HL-60/S4 (cell line): ENCODE measurements around the gene TMEM63C.

Experiments
- in situ Hi-C: fragments of 300-500 bp; cut with MboI; formaldehyde crosslinking; loops from 2 replicates; pipeline ENCODE4 v1.14.3; 2022; ENCODE audit warnings: low sequenced_read_pairs

TMEM63C gene

GRCh38 chr14:77219591-77219990 is 38.0 kb downstream of the TMEM63C start:
- in situ Hi-C loops: no loop called here

GRCh38 chr14:77220246-77221017 is 38.8 kb downstream of the TMEM63C start:
- in situ Hi-C loops: no loop called here

- in situ Hi-C loops: no loop called here
Observed at GRCh38 chr14:77221241-77221871, 39.8 kb downstream of the TMEM63C start.

GRCh38 chr14:77222546-77223225 is 41.1 kb downstream of the TMEM63C start:
- in situ Hi-C loops: no loop called here

GRCh38 chr14:77224212-77224611 is 42.6 kb downstream of the TMEM63C start:
- in situ Hi-C loops: no loop called here

- in situ Hi-C loops: no loop called here
Observed at GRCh38 chr14:77225254-77225653, 43.7 kb downstream of the TMEM63C start.

- in situ Hi-C loops: no loop called here
Observed at GRCh38 chr14:77225892-77226557, 44.4 kb downstream of the TMEM63C start.

GRCh38 chr14:77228056-77228455 is 46.5 kb downstream of the TMEM63C start:
- in situ Hi-C loops: no loop called here

GRCh38 chr14:77230914-77231313 is 49.3 kb downstream of the TMEM63C start:
- in situ Hi-C loops: no loop called here

- in situ Hi-C loops: no loop called here
Observed at GRCh38 chr14:77231721-77232120, 50.1 kb downstream of the TMEM63C start.

GRCh38 chr14:77236814-77237213 is 55.2 kb downstream of the TMEM63C start:
- in situ Hi-C loops: no loop called here

GRCh38 chr14:77238356-77238755 is 56.8 kb downstream of the TMEM63C start:
- in situ Hi-C loops: no loop called here

- in situ Hi-C loops: no loop called here
Observed at GRCh38 chr14:77238996-77239395, 57.4 kb downstream of the TMEM63C start.

- in situ Hi-C loops: no loop called here
Observed at GRCh38 chr14:77239412-77239811, 57.8 kb downstream of the TMEM63C start.

- in situ Hi-C loops: no loop called here
Observed at GRCh38 chr14:77240336-77240915, 58.8 kb downstream of the TMEM63C start.

GRCh38 chr14:77241955-77242354 is 60.4 kb downstream of the TMEM63C start:
- in situ Hi-C loops: no loop called here

- in situ Hi-C loops: no loop called here
Observed at GRCh38 chr14:77242752-77243151, 61.2 kb downstream of the TMEM63C start.

GRCh38 chr14:77243853-77244252 is 62.3 kb downstream of the TMEM63C start:
- in situ Hi-C loops: no loop called here

GRCh38 chr14:77245820-77246219 is 64.2 kb downstream of the TMEM63C start:
- in situ Hi-C loops: no loop called here

GRCh38 chr14:77246784-77247183 is 65.2 kb downstream of the TMEM63C start:
- in situ Hi-C loops: no loop called here

GRCh38 chr14:77248666-77249065 is 67.1 kb downstream of the TMEM63C start:
- in situ Hi-C loops: no loop called here
